Smooth muscle cell of the pulmonary artery (primary cell): ENCODE measurements around the gene BMPER. TPM values are rescaled to one million over a fixed set of nuclear protein-coding genes. Genes with fewer than 3 reads are reported as not detected.

Experiments used
- total RNA-seq: library from RNA; depleted of rRNA; stranded (reverse); fragments of >200 nt; gene quantifications from 2 replicates; pipeline ENCODE4 v1.2.3, GENCODE V29; 2014

Gene BMPER
- total RNA-seq, result 18.8 and 40.1 TPM in 2 replicates

GRCh38 chr7:33905389-33906032, at the start of gene BMPER:
TSS of gene BMPER (plus strand) at chr7:33905539. CDS start at chr7:33905614, 75 bp downstream.

